PFSK-1 (cell line): ENCODE results near the gene KRTAP19-6. TPM values are rescaled to one million over a fixed set of nuclear protein-coding genes. Genes with fewer than 3 reads are reported as not detected.

Experiments used
- FOXP2 ChIP-seq: optimal IDR thresholded peaks from 2 replicates; pipeline ENCODE3; 2011; ENCODE audit warnings: borderline replicate concordance, control low read depth, inconsistent platforms; ENCODE audit not compliant: insufficient read depth; ENCODE audit errors: extremely low read length, extremely low read depth
- POLR2AphosphoS5 ChIP-seq: IDR thresholded peaks from 2 replicates; pipeline ENCODE4 v1.6.1; 2012; ENCODE audit warnings: low read depth, mild to moderate bottlenecking, control low read depth, low read length, moderate library complexity
- REST ChIP-seq, 2 experiments: IDR thresholded peaks; 2 replicates each; pipeline versions ENCODE4 v1.6.1 to v1.8.0; 2011 to 2012; ENCODE audit warnings: low read depth in 2 of 2, low read length in 2 of 2, control low read depth in 1 of 2, inconsistent platforms in 1 of 2, mild to moderate bottlenecking in 1 of 2, moderate library complexity in 1 of 2; ENCODE audit not compliant: insufficient read depth in 1 of 2
- SIN3A ChIP-seq: IDR thresholded peaks from 2 replicates; pipeline ENCODE4 v1.6.1; 2012; ENCODE audit warnings: mild to moderate bottlenecking, low read length, moderate library complexity, borderline replicate concordance; ENCODE audit not compliant: insufficient read depth
- TAF1 ChIP-seq: IDR thresholded peaks from 2 replicates; pipeline ENCODE4 v1.6.1; 2012; ENCODE audit warnings: low read length, control low read depth, borderline replicate concordance; ENCODE audit not compliant: insufficient read depth
- polyA plus RNA-seq: library from polyadenylated mRNA; unstranded; fragments of >200 nt; gene quantifications from one replicate; pipeline ENCODE4 v1.2.1, GENCODE V29; 2012; ENCODE audit warnings: low read depth, missing spikeins; ENCODE audit not compliant: insufficient read length

Gene KRTAP19-6
- polyA plus RNA-seq = not detected

GRCh38 chr21:30541764-30542163, at the start of gene KRTAP19-6:
TSS of gene KRTAP19-6 (minus strand) at chr21:30541864. CDS start at chr21:30541833, 31 bp downstream.
- TF ChIP-seq SIN3A (no peak), REST (IDR thresholded peaks at IDR 0.05; ENCODE audit: insufficient read depth in 1 of 2, low read depth in 2 of 2, low read length in 2 of 2) (no peak), POLR2AphosphoS5 (no peak), TAF1 (no peak), FOXP2 (no peak)

GRCh38 chr21:30590297-30590696, 48.6 kb upstream of the KRTAP19-6 start, which contains the start of gene KRTAP22-2:
TSS of gene KRTAP22-2 (minus strand) at chr21:30590397.
- TF ChIP-seq REST (IDR thresholded peaks at IDR 0.05; ENCODE audit: insufficient read depth in 1 of 2, low read depth in 2 of 2, low read length in 2 of 2) = no peak
- TF ChIP-seq SIN3A = no peak
- TF ChIP-seq POLR2AphosphoS5 = no peak
- no peak for TF ChIP-seq TAF1
- no peak for TF ChIP-seq FOXP2

GRCh38 chr21:30582870-30583269, 41.2 kb upstream of the KRTAP19-6 start:
- TF ChIP-seq TAF1 = no peak
- no peak for TF ChIP-seq FOXP2
- TF ChIP-seq SIN3A = no peak
- TF ChIP-seq POLR2AphosphoS5 = no peak
- no peak for TF ChIP-seq REST (IDR thresholded peaks at IDR 0.05; ENCODE audit: insufficient read depth in 1 of 2, low read depth in 2 of 2, low read length in 2 of 2)

GRCh38 chr21:30580132-30580531, 38.5 kb upstream of the KRTAP19-6 start:
- TF ChIP-seq REST (IDR thresholded peaks at IDR 0.05; ENCODE audit: insufficient read depth in 1 of 2, low read depth in 2 of 2, low read length in 2 of 2) = no peak
- no peak for TF ChIP-seq FOXP2
- TF ChIP-seq POLR2AphosphoS5 = no peak
- no peak for TF ChIP-seq TAF1
- no peak for TF ChIP-seq SIN3A
